ENCODE measurements around the gene ITGB6. TPM values are rescaled to one million over a fixed set of nuclear protein-coding genes. Genes with fewer than 3 reads are reported as not detected.

The ITGB6 gene
- 3.7 and 3.8 TPM in 2 replicates for total RNA-seq (2014; rRNA removed; shearing (Covaris generic))

DNA sequence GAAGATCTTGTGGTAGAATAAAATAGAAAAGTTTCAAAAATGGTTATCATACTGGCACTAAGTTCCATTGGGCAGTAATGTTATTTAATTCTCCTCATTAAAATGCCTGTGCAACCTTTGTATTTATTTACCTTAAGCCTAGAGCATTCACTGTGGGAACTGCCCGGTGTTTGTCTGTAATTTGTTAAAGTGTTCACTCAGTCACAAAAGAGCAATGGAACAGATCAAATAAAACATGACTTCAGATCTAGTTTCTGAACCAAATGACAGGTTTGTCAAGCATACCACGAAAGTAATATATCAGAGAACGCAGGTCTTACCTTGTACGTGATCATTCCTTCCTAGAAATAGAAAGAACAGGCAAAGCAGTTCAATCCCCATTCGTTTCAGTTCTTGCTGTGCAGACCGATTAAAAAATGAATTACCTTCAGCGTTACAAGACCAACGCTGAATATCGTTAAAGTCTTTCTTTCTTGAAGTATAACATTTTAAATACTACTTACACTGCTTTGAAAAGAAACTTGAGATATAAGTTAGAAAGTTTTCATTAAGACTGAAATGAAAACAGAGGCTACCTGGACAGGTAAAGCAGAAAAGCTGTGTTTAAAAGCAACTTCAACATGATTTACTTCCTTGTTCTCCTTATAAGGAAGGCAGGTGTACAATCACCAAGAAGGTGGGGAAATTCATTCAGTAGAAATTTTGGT, at the start of gene ITGB6:
Gene ITGB6, minus strand, starts transcription at position 590 of the 707 bp plus-strand sequence. Its CDS starts 209 bp downstream, at position 381.
- H3K27ac ChIP-seq = no peak within 1 kb of the TSS
- H3K4me3 ChIP-seq = no peak within 1 kb of the TSS
- H3K9me3 ChIP-seq (replicated peaks) = no peaks in the 10 kb centered on the region
- DNase-seq = no peak
- H3K36me3 ChIP-seq = no peaks in the 10 kb centered on the region
- no peaks in the 10 kb centered on the region for H3K27me3 ChIP-seq
- peaks cover 12% of the 10 kb centered on the region for H3K4me1 ChIP-seq

DNA sequence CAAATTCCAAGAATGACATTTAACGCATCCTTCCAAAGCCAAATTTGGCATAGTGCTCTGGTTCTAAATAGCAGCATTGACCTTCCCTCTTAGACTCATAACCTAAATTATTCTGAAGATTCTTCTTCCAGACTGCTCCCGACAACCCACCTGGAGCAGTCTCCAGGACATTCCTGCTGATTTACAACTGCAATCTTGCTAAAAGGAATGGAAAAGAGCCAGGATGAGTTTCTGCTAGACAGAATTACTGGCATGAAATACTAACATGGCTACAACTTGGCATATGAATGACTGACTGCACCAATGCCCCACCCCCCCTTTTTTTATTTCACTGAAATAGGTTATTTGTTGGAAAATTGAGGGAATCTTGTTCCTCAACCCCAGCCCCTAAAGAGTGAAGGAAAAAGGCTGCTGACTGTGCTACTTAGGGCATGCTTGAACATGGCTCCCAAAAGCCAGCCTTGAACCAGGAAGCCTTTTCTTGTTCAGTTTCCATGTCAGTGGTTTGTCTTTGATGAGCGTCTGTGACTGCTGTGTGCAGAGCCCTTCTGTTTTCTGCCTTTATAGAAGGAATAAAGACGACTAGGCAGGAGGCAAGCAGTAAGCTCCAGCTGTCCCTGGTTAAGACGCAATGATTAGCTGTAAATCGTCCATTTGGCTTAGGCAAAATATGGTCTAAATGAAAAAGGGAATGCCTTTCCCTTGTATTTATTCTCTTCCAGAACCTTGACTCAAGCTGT, 47.4 kb upstream of the ITGB6 start:
- Histone ChIP-seq H3K4me1 (peaks cover 41% of the 10 kb centered on the region), H3K27me3 (no peaks in the 10 kb centered on the region), H3K9me3 (replicated peaks) (no peaks in the 10 kb centered on the region), H3K4me3 (no peak overlapping the region), H3K36me3 (no peaks in the 10 kb centered on the region), H3K27ac (no peak overlapping the region)
- DNase-seq = peak in 1 of 2 experiments; percentile 47

GRCh38 chr2:160246356-160246755, 46.3 kb upstream of the ITGB6 start:
- H3K4me1 ChIP-seq = peaks cover 44% of the 10 kb centered on the region
- no peak overlapping the region for H3K4me3 ChIP-seq
- no peaks in the 10 kb centered on the region for H3K9me3 ChIP-seq (replicated peaks)
- no peak for DNase-seq
- no peaks in the 10 kb centered on the region for H3K27me3 ChIP-seq
- H3K36me3 ChIP-seq = no peaks in the 10 kb centered on the region
- H3K27ac ChIP-seq = no peak overlapping the region

GRCh38 chr2:160245614-160246155, 45.6 kb upstream of the ITGB6 start:
- H3K4me1 ChIP-seq = peaks cover 48% of the 10 kb centered on the region
- H3K4me3 ChIP-seq = no peak overlapping the region
- DNase-seq = no peak
- H3K27me3 ChIP-seq = no peaks in the 10 kb centered on the region
- no peaks in the 10 kb centered on the region for H3K9me3 ChIP-seq (replicated peaks)
- no peaks in the 10 kb centered on the region for H3K36me3 ChIP-seq
- H3K27ac ChIP-seq = no peak overlapping the region

DNA sequence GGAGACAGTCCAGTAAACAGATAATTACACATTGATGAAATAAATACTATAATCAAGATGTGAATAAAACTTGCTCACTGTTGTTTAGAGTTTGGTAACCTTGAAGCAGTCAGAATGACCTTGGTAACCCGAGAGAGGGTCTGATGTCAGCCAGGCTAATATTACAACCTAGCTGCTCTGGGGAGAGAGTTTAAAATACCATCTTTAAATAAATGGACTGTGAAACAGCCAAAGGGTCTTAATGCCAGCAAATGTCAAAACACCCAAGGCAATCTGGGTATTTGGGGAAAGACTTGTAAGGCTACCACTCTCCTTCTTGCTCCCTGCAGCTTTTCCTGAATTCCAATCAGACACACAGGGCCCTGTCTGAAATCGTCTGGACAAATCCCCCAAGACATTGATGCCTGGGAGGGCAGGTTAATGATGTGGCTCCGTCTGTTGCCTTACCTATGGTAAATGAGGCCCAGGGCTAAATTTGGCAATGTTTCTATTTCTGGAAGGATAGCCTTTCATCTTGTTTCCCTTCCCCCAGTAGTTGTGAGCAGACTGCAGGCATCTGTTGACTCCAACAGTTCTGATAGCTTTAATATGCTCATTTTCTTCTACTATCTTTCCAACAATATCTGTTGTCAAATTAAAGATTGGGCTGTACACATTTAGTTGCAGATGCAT, 43.0 kb upstream of the ITGB6 start:
- Histone ChIP-seq H3K4me1 (peaks cover 41% of the 10 kb centered on the region), H3K9me3 (replicated peaks) (no peaks in the 10 kb centered on the region), H3K27ac (peak overlapping the region; percentile 85), H3K27me3 (no peaks in the 10 kb centered on the region), H3K36me3 (no peaks in the 10 kb centered on the region), H3K4me3 (no peak overlapping the region)
- no peak for DNase-seq

DNA sequence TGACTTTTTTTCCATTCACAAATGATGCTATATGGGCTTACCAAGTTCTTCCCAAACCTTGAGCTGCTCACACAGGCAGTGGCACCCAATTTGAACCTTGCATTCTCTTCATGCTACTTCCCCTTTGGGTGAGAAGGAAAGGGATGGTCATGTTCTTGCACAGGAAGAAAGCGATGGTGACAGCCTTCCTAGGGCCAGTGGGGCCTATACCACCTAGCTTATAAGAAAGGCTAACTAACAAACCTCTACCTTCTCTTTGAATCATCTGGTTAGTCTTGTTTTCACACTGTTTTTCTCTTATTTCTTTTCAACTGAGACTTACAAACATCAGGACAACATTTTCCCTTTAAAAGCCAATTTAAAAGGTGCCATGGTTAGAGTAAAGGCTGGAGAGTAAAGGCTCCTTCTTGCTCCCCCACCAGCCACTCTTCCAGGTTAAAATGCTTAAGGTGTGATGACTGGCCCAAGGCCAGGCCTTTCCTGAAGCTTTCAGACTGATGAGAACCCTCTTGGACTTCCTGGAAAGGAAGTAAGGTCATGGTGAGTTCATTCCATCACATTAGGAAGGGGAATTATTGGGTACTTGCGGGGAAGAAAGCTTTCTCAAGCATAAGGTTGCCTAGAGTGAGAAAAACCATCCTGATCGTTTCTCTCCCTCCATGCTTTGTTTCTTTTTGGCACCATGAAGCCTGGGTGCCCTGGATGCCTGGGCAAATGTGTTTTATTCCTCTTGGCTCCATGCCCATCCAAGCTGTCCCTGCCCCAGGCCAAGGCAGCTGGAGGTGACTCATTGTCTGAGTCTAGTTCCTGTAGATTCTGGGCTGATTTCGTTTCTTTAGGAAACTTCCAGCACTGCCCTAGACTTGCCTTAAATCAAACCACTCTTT, 41.4 kb upstream of the ITGB6 start:
- H3K4me1 ChIP-seq = peaks cover 30% of the 10 kb centered on the region
- H3K36me3 ChIP-seq = no peaks in the 10 kb centered on the region
- H3K4me3 ChIP-seq = no peak overlapping the region
- no peaks in the 10 kb centered on the region for H3K9me3 ChIP-seq (replicated peaks)
- H3K27me3 ChIP-seq = no peaks in the 10 kb centered on the region
- peak overlapping the region; percentile 85 for H3K27ac ChIP-seq
- peak; percentile 84 to 89 for DNase-seq

- H3K27me3 ChIP-seq = no peaks in the 10 kb centered on the region
- H3K9me3 ChIP-seq (replicated peaks) = no peaks in the 10 kb centered on the region
- H3K27ac ChIP-seq = no peak overlapping the region
- DNase-seq = no peak
- H3K36me3 ChIP-seq = no peaks in the 10 kb centered on the region
- no peak overlapping the region for H3K4me3 ChIP-seq
- peaks cover 30% of the 10 kb centered on the region for H3K4me1 ChIP-seq
Observed at GRCh38 chr2:160239436-160239835, 39.4 kb upstream of the ITGB6 start.

GRCh38 chr2:160238392-160238791, 38.3 kb upstream of the ITGB6 start:
- no peak overlapping the region for H3K27ac ChIP-seq
- no peak overlapping the region for H3K4me3 ChIP-seq
- no peak for DNase-seq
- H3K27me3 ChIP-seq = no peaks in the 10 kb centered on the region
- no peaks in the 10 kb centered on the region for H3K36me3 ChIP-seq
- H3K9me3 ChIP-seq (replicated peaks) = no peaks in the 10 kb centered on the region
- peaks cover 25% of the 10 kb centered on the region for H3K4me1 ChIP-seq

DNA sequence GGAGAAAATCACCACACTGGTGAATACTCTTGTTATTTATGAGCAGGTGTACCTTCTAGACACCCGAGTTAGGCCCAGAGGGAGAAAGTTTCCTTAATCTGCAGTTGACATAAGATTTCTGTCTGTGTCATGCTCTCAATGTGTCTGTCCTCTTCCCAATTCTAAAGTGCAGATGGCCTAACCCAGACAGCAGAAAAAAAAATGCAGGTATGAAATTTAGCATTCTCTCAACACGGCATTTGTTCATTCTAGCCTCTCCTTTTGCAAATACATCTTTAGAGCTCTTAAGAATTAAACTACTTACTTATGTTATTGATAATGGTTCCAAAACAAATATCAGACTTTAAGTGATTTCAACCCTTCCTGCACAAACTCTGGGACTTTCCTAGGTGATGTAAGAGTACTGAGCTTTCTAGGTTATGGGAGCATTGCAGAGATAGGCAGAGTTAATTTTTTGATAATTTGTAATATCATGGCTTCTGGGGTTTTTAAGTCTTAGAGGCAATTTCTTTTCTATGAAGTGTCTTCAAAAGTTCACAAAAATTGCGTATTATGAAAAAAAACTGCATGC, 32.9 kb upstream of the ITGB6 start:
- Histone ChIP-seq H3K27me3 (no peaks in the 10 kb centered on the region), H3K4me1 (peaks cover 24% of the 10 kb centered on the region), H3K27ac (no peak overlapping the region), H3K9me3 (replicated peaks) (no peaks in the 10 kb centered on the region; the same call in 1 of the 2 replicates), H3K4me3 (no peak overlapping the region), H3K36me3 (no peaks in the 10 kb centered on the region)
- no peak for DNase-seq

DNA sequence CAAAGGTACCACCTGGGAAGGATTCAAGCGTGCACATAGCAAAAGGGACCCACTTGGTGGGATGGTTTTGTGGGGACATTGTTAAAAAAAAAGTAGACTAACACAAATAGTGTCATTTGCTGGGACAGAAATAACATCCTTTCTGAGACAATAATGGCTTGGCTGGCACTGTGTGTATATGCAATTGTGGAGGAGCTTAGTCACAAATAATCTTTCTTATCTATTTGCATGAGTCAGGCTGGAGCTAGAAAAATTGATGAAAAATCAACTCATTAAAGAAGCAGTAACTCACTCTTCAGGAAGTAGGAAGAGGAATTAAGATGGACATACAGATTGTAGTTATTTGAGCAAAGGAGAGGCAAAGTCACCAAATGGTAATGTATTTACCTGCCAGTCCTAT, 29.5 kb upstream of the ITGB6 start:
- Histone ChIP-seq H3K4me1 (peaks cover 52% of the 10 kb centered on the region), H3K36me3 (no peaks in the 10 kb centered on the region), H3K9me3 (replicated peaks) (no peaks in the 10 kb centered on the region; the same call in 1 of the 2 replicates), H3K4me3 (no peak overlapping the region), H3K27me3 (no peaks in the 10 kb centered on the region), H3K27ac (peak overlapping the region; percentile 58)
- no peak for DNase-seq

- Histone ChIP-seq H3K9me3 (replicated peaks) (no peaks in the 10 kb centered on the region; the same call in 1 of the 2 replicates), H3K27ac (peak overlapping the region; percentile 58), H3K36me3 (no peaks in the 10 kb centered on the region), H3K27me3 (no peaks in the 10 kb centered on the region), H3K4me1 (peaks cover 65% of the 10 kb centered on the region), H3K4me3 (no peak overlapping the region)
- DNase-seq = no peak
Observed at GRCh38 chr2:160228141-160228917, 28.3 kb upstream of the ITGB6 start.

DNA sequence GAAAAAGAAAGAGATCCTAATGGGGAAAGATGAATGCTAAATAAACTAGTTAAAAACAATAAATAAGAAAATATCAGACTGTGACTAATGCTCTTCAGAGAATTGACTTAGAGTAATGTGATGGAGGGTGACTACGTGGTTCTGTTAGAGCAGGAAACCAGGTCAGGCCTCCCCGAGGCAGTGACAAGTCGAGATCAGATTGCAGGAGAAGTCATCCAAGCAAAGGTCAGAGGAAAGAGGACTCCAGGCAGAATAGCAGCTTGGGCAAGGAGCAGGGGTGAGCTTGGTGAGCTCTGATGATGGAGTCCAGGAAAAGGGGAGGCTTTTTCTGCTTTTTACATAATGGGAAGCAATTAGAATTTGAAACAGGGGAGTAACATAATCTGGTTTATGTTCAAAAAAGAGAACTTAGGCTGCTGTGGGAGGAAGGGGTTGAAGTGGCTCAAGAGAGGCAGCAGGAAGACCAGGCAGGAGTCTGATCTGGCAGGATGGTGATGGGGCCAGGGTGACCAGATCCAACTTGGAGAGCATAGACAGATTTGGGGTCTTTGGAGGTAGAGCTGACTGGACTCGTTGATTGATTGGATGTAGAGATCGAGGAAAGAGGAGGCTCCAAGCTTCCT, 27.3 kb upstream of the ITGB6 start:
- Histone ChIP-seq H3K9me3 (replicated peaks) (no peaks in the 10 kb centered on the region; the same call in 1 of the 2 replicates), H3K36me3 (no peaks in the 10 kb centered on the region), H3K27me3 (no peaks in the 10 kb centered on the region), H3K4me1 (peaks cover 65% of the 10 kb centered on the region), H3K27ac (peak overlapping the region; percentile 58), H3K4me3 (no peak overlapping the region)
- DNase-seq = no peak

DNA sequence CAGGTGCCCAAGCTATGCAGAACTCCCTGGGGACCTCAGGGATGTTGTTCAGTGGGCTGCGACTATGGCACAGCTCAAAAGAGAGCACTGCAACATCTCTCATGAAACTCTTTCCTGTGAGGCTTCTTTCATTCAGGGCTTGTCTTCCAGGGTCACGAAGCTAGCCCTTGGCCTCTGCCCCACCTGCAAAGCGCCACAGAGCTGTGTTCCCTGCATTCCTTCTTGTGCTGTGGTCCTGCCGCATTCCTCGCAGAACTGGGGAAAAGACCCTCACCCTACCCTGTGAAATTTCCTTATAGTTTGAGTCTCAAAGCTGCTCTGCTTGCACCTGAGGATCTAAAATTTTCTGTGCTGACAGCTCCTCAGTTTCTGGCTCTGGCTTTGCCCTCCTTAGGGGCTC, 26.3 kb upstream of the ITGB6 start:
- H3K27ac ChIP-seq = no peak overlapping the region
- no peak for DNase-seq
- H3K4me1 ChIP-seq = peaks cover 73% of the 10 kb centered on the region
- no peaks in the 10 kb centered on the region for H3K36me3 ChIP-seq
- H3K9me3 ChIP-seq (replicated peaks) = no peaks in the 10 kb centered on the region; the same call in 1 of the 2 replicates
- H3K4me3 ChIP-seq = no peak overlapping the region
- H3K27me3 ChIP-seq = no peaks in the 10 kb centered on the region
